Keratinocyte (primary cell): Measurements from ENCODE around the gene ADGRV1. TPM values are rescaled to one million over a fixed set of nuclear protein-coding genes. Genes with fewer than 3 reads are reported as not detected.

ENCODE experiments used
- DNase-seq: peaks from one replicate; pipeline ENCODE4 v3.0.0-alpha.2; 2011; ENCODE audit warnings: low read depth, missing footprints, low spot score
- FAIRE-seq: peaks from 2 replicates; lab custom pipeline; 2011; peaks lifted over from hg19 to GRCh38; lab: Jason Lieb, UNC
- H2AFZ ChIP-seq: 2 replicates; pipeline ENCODE4 v1.6.0; 2012; ENCODE audit warnings: low read length, control low read depth, inconsistent platforms; ENCODE audit not compliant: control insufficient read depth
- H3K27ac ChIP-seq: 2 replicates; pipeline ENCODE4 v1.5.1; 2011; ENCODE audit warnings: low read length; ENCODE audit not compliant: control insufficient read depth, insufficient read depth
- H3K27me3 ChIP-seq: 3 replicates; pipeline ENCODE4 v1.6.0; 2011; ENCODE audit warnings: low read length; ENCODE audit not compliant: control insufficient read depth, insufficient read depth; ENCODE audit errors: extremely low read depth
- H3K36me3 ChIP-seq, 2 experiments: 2 replicates in 1 of 2; 3 replicates in 1 of 2; pipeline ENCODE4 v1.5.1; 2011; ENCODE audit warnings: low read length in 2 of 2, mild to moderate bottlenecking in 1 of 2; ENCODE audit not compliant: control insufficient read depth in 2 of 2, insufficient read depth in 2 of 2; ENCODE audit errors: extremely low read depth in 1 of 2
- H3K4me1 ChIP-seq: 3 replicates; pipeline ENCODE4 v1.5.1; 2011; ENCODE audit warnings: low read length; ENCODE audit not compliant: control insufficient read depth, insufficient read depth; ENCODE audit errors: extremely low read depth
- H3K4me2 ChIP-seq: 3 replicates; pipeline ENCODE4 v1.6.0; 2011; ENCODE audit warnings: low read depth, low read length; ENCODE audit not compliant: control insufficient read depth, insufficient read depth; ENCODE audit errors: extremely low read depth
- H3K4me3 ChIP-seq, 3 experiments: fragments of 200-600 bp in 1 of 3; sonication (generic) in 1 of 3; 2 replicates in 2 of 3; 3 replicates in 1 of 3; pipeline ENCODE4 v1.5.1; 2011 to 2016; ENCODE audit warnings: low read length in 3 of 3, mild to moderate bottlenecking in 3 of 3, control low read depth in 2 of 3, inconsistent platforms in 1 of 3, low read depth in 1 of 3, mixed read lengths in 1 of 3, mixed run types in 1 of 3, moderate library complexity in 1 of 3; ENCODE audit not compliant: control insufficient read depth in 2 of 3, insufficient read depth in 2 of 3; ENCODE audit errors: extremely low read depth in 1 of 3
- H3K79me2 ChIP-seq: 2 replicates; pipeline ENCODE4 v1.6.0; 2012; ENCODE audit warnings: low read length; ENCODE audit not compliant: control insufficient read depth, insufficient read depth
- H3K9ac ChIP-seq: 3 replicates; pipeline ENCODE4 v1.6.0; 2011; ENCODE audit warnings: low read length; ENCODE audit not compliant: control insufficient read depth, insufficient read depth; ENCODE audit errors: extremely low read depth
- H3K9me1 ChIP-seq: 3 replicates; pipeline ENCODE4 v1.6.0; 2011; ENCODE audit warnings: low read length; ENCODE audit not compliant: control insufficient read depth, insufficient read depth; ENCODE audit errors: extremely low read depth
- H3K9me3 ChIP-seq: 2 replicates; pipeline ENCODE4 v1.5.1; 2012; ENCODE audit warnings: low read depth, low read length; ENCODE audit not compliant: control insufficient read depth
- H4K20me1 ChIP-seq: 3 replicates; pipeline ENCODE4 v1.6.0; 2011; ENCODE audit warnings: low read length; ENCODE audit not compliant: control insufficient read depth, insufficient read depth; ENCODE audit errors: extremely low read depth
- EZH2 ChIP-seq: IDR thresholded peaks from one replicate; pipeline ENCODE4 v1.6.1; 2012; ENCODE audit warnings: inconsistent platforms, mild to moderate bottlenecking, low read length, moderate library complexity
- dilution Hi-C: fragments of 300-500 bp; cut with MboI; formaldehyde crosslinking; loops from one replicate; pipeline ENCODE4 v1.7.0; 2020; ENCODE audit warnings: low sequenced_read_pairs; ENCODE audit not compliant: extremely low pct_ligation_motif_present
- polyA plus RNA-seq, 5 experiments: library from polyadenylated mRNA; depleted of rRNA in 3 of 5; stranded (reverse) in 3 of 5; stranded (forward) in 1 of 5; unstranded in 1 of 5; fragments of >200 nt; gene quantifications; 1 replicate in 1 of 5; 2 replicates in 3 of 5; 3 replicates in 1 of 5; pipeline versions ENCODE4 v1.2.1 to v1.2.3, GENCODE V29; 2011 to 2012; ENCODE audit warnings: missing spikeins in 2 of 5, low read depth in 1 of 5, low replicate concordance in 1 of 5
- TF ChIP-seq, protein P1 (sequence below), 3 experiments: IDR thresholded peaks in 1 of 3; conservative IDR thresholded peaks in 1 of 3; optimal IDR thresholded peaks in 1 of 3; 2 replicates in 2 of 3; 3 replicates in 1 of 3; pipeline versions ENCODE3 to v1.5.1; 2011; ENCODE audit warnings: low read length in 3 of 3, mild to moderate bottlenecking in 3 of 3, moderate library complexity in 2 of 3, control low read depth in 1 of 3, inconsistent platforms in 1 of 3; ENCODE audit not compliant: insufficient read depth in 2 of 3; ENCODE audit errors: extremely low read depth in 1 of 3

The ADGRV1 gene
- polyA plus RNA-seq, 1 donor (not counting 4 experiments of a cell fraction or from before 2014, with no cell fraction given), result 0.05 TPM

DNA sequence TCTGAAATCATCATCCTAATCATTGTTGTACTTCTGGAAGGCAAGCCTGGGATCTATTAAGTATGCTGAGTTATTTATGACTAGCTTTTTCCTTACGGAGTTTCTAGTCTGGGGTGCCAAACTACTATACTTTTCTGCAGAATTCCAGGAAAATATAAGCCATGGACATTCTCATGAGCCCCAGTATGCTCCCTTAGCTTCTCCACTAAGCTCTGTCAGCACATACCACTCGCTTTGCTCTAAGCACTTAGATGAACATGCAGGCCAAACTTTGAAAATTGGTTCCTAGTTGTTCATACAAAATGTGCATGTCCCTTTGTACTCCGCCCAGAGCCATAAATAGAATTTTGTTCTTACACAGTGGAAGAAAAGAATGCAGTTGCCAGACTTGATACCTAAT is 539.9 kb downstream of the ADGRV1 start:
- Histone ChIP-seq H3K4me2 (no peak overlapping the region), H3K4me3 (no peak overlapping the region), H3K79me2 (no peaks in the 10 kb centered on the region), H3K9me3 (no peaks in the 10 kb centered on the region), H2AFZ (no peak overlapping the region), H3K9ac (no peak overlapping the region), H3K36me3 (no peaks in the 10 kb centered on the region), H3K9me1 (no peaks in the 10 kb centered on the region), H4K20me1 (no peaks in the 10 kb centered on the region), H3K4me1 (no peaks in the 10 kb centered on the region), H3K27me3 (no peaks in the 10 kb centered on the region), H3K27ac (no peak overlapping the region)
- FAIRE-seq (no peak), DNase-seq (no peak)
- dilution Hi-C loops, result no loop called here
- no peak for TF ChIP-seq EZH2
- TF ChIP-seq, protein P1, sequence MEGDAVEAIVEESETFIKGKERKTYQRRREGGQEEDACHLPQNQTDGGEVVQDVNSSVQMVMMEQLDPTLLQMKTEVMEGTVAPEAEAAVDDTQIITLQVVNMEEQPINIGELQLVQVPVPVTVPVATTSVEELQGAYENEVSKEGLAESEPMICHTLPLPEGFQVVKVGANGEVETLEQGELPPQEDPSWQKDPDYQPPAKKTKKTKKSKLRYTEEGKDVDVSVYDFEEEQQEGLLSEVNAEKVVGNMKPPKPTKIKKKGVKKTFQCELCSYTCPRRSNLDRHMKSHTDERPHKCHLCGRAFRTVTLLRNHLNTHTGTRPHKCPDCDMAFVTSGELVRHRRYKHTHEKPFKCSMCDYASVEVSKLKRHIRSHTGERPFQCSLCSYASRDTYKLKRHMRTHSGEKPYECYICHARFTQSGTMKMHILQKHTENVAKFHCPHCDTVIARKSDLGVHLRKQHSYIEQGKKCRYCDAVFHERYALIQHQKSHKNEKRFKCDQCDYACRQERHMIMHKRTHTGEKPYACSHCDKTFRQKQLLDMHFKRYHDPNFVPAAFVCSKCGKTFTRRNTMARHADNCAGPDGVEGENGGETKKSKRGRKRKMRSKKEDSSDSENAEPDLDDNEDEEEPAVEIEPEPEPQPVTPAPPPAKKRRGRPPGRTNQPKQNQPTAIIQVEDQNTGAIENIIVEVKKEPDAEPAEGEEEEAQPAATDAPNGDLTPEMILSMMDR (optimal IDR thresholded peaks at IDR 0.05 in 1 of 3, IDR thresholded peaks at IDR 0.05 in 1 of 3, conservative IDR thresholded peaks at IDR 0.05 in 1 of 3; ENCODE audit: extremely low read depth in 1 of 3, insufficient read depth in 2 of 3, low read length in 3 of 3), result no peak

DNA sequence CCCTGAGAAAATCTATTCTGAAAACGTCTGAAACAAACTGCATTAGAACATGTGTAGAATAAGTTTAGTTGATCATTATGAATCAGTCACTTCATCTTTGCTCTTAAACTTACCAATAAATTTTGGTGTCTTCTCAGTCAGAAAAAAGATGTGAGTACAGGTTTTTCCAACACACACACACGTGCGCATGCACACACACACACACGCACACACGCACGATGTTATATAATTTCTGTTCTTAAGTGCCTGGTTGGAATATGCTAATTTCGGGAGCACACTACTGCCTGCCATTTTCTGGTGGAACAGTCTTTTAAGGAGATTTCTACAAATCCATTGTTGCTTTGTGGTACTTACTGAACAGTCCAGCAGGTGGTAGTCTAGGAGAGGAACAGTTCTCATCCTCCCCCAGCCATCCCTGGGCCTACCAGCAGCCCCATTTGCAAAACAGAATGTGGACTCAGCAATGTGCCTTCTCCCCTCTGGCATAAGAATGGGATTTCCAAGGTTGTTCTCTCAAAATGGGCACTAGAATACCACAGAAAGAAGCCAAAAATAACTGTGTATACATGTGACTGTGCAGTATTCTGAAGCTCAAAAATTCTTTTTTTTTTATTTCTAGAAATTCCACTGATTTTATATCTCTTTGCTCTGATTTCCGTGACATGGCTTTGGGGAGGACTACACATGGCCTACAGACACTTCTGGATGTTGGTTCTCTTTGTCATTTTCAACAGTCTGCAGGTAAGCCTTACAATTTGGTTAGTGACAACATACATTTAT is 543.2 kb downstream of the ADGRV1 start:
- no peaks in the 10 kb centered on the region for H3K4me1 ChIP-seq
- no peaks in the 10 kb centered on the region for H4K20me1 ChIP-seq
- dilution Hi-C loops, result no loop called here
- H3K27ac ChIP-seq, result no peak overlapping the region
- H3K4me3 ChIP-seq, result no peak overlapping the region
- peak; percentile 79 for FAIRE-seq
- no peaks in the 10 kb centered on the region for H3K79me2 ChIP-seq
- no peaks in the 10 kb centered on the region for H3K9me1 ChIP-seq
- no peaks in the 10 kb centered on the region for H3K9me3 ChIP-seq
- TF ChIP-seq, protein P1 (optimal IDR thresholded peaks at IDR 0.05 in 1 of 3, IDR thresholded peaks at IDR 0.05 in 1 of 3, conservative IDR thresholded peaks at IDR 0.05 in 1 of 3; ENCODE audit: extremely low read depth in 1 of 3, insufficient read depth in 2 of 3, low read length in 3 of 3), result peak; percentile 78 to 82 (median 82)
- TF ChIP-seq EZH2, result no peak
- H3K4me2 ChIP-seq, result peak overlapping the region; percentile 47
- H2AFZ ChIP-seq, result peak overlapping the region; percentile 42
- H3K36me3 ChIP-seq, result no peaks in the 10 kb centered on the region
- no peak overlapping the region for H3K9ac ChIP-seq
- no peaks in the 10 kb centered on the region for H3K27me3 ChIP-seq
- peak; percentile 17 for DNase-seq
